ENCODE measurements around the gene UBE2F. TPM values are rescaled to one million over a fixed set of nuclear protein-coding genes. Genes with fewer than 3 reads are reported as not detected.
A peak's percentile ranks its signal among the peaks of the same experiment; 100 is the strongest.

Gene UBE2F
- total and polyA plus RNA-seq, 9 of the 15 experiments (the other 6 are each of a cell fraction or from before 2014, with no cell fraction given) = 18.1 to 88.1 (median 53.0) TPM

DNA sequence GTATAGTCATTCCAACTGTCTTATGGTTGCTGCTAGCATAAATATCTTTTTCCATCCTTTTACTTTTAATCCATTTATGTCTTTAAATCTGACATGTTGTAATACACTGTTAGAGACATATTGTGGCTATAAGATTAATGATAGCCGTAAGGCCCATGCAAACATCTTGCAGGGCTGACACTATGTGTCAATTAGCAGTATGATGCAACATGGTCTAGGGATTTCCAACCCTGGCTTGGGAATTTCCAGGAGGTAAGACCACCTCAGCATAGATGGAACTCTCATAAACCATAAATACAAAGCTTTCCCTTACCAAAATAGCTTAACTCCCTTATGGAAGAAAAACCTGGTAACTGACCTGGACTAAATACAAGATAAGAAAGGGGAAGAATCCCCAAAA is 110.5 kb downstream of the UBE2F start (continued):
- TF ChIP-seq, protein P1, sequence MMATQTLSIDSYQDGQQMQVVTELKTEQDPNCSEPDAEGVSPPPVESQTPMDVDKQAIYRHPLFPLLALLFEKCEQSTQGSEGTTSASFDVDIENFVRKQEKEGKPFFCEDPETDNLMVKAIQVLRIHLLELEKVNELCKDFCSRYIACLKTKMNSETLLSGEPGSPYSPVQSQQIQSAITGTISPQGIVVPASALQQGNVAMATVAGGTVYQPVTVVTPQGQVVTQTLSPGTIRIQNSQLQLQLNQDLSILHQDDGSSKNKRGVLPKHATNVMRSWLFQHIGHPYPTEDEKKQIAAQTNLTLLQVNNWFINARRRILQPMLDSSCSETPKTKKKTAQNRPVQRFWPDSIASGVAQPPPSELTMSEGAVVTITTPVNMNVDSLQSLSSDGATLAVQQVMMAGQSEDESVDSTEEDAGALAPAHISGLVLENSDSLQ (IDR thresholded peaks at IDR 0.05) = peak; percentile 27; the same call in 1 of the 2 replicates

DNA sequence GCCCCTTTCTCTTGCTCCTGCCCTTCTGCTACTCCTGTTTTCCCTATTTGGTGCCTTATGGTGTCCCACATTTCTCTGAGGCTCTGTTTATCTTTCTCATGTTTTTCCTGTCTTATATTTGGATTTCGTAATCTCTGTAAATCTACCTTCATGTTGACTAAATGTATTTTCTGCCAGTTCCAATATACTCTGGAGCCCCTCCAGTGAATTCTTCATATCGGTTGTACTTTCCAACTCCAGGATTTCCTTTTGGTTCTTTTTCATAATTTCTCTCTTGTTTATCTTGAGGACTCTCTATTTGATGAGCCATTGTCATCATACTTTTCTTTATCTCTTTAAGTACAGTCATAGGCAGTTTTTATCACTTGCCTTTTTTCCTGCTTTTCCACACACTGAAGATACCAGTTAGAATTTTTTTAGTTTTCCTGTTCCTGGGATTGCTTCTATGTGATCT is 113.1 kb downstream of the UBE2F start:
- WGBS (ENCODE audit: insufficient coverage, low coverage, missing lambda C conversion rate) = 82% methylated on average over 2 of the region's 2 CpGs
- no peak overlapping the region for H2AFZ ChIP-seq (ENCODE audit: low read depth, low read length)
- DNase-seq (ENCODE audit: extremely low read depth in 1 of 4, low spot score in 3 of 4) (no peak), FAIRE-seq (no peak), ATAC-seq (no peak)
- H3K9ac ChIP-seq (ENCODE audit: insufficient read depth in 1 of 2, low read depth in 2 of 2, low read length in 2 of 2) = no peak overlapping the region
- no peak overlapping the region for H3K4me2 ChIP-seq (ENCODE audit: insufficient read depth, low read length)
- H4K20me1 ChIP-seq (replicated peaks; ENCODE audit: control insufficient read depth, insufficient read depth, low read length) = no peaks in the 10 kb centered on the region
- no peaks in the 10 kb centered on the region for H3K27me3 ChIP-seq (ENCODE audit: control insufficient read depth in 2 of 2, insufficient read depth in 2 of 2, low read length in 2 of 2)
- no peak overlapping the region for H3K27ac ChIP-seq (ENCODE audit: extremely low read depth, low read depth, low read length)
- peaks cover 0 to 5% of the 10 kb centered on the region in 2 experiments; a peak in 1 of 5 replicates for H3K4me1 ChIP-seq (replicated peaks in 1 of 2; ENCODE audit: control insufficient read depth in 2 of 2, insufficient read depth in 2 of 2, low read length in 2 of 2)
- TF ChIP-seq CEBPB (tag; IDR thresholded peaks at IDR 0.05) (peak; percentile 49), ZNF184 (CRISPR knock-in tag; IDR thresholded peaks at IDR 0.05) (no peak)
- in situ Hi-C loops (cut with MboI) = no loop called here
- CTCF ChIA-PET (ENCODE audit: low intra/inter-chr PET ratio) = interaction anchor here (0.6 kb wide), 1 partner anchor 360 kb away, joined by 3 read pairs; no protein-coding TSS in a partner anchor
- no TSS peak for BruUV-seq (replicated peaks)
- H3K4me3 ChIP-seq = no peak overlapping the region
- H3K79me2 ChIP-seq (ENCODE audit: control insufficient read depth, insufficient read depth, low read length) = peaks cover 2% of the 10 kb centered on the region; the same call in 2 of the 3 replicates
- POLR2A ChIA-PET = no interaction called here
- no peaks in the 10 kb centered on the region for H3K9me1 ChIP-seq (ENCODE audit: control insufficient read depth, insufficient read depth, low read length)
- intact Hi-C loops (cut with micrococcal nuclease) = no loop called here
- no peaks in the 10 kb centered on the region for H3K9me3 ChIP-seq (replicated peaks; ENCODE audit: control insufficient read depth, insufficient read depth, low read depth, low read length)
- H3K36me3 ChIP-seq (ENCODE audit: control insufficient read depth, insufficient read depth, low read length) = peaks cover 69% of the 10 kb centered on the region; the same call in 2 of the 3 replicates

All from K562 (cell line).